CD8-positive, alpha-beta memory T cell (primary cell): ENCODE results near the gene PIK3R3. TPM values are rescaled to one million over a fixed set of nuclear protein-coding genes. Genes with fewer than 3 reads are reported as not detected.

ENCODE experiments used
- CTCF ChIA-PET: fragments of 350-600 bp; sonication (Branson Sonifier 250); formaldehyde crosslinking; loops from one replicate; lab custom pipeline; 2021; ENCODE audit warnings: antibody characterized with exemption; lab: Charles Lee
- POLR2A ChIA-PET: fragments of 350-600 bp; sonication (Branson Sonifier 250); formaldehyde crosslinking; loops from one replicate; lab custom pipeline; 2021; ENCODE audit warnings: antibody characterized with exemption; lab: Charles Lee
- DNase-seq, 5 donors: peaks; one replicate each; pipeline versions ENCODE4 v3.0.0 to v3.0.0-alpha.2; 2020 to 2022; ENCODE audit warnings: mixed read lengths in 1 of 5
- H3K27ac ChIP-seq: one replicate; pipeline ENCODE4 v1.7.0; 2013; ENCODE audit warnings: low read depth, mild to moderate bottlenecking, low read length, moderate library complexity
- H3K27me3 ChIP-seq: 2 replicates; pipeline ENCODE4 v1.7.0; 2013; ENCODE audit warnings: low read length, mild to moderate bottlenecking; ENCODE audit not compliant: insufficient read depth, poor library complexity, severe bottlenecking
- H3K36me3 ChIP-seq: 2 replicates; pipeline ENCODE4 v1.7.0; 2013; ENCODE audit warnings: mild to moderate bottlenecking, low read length, moderate library complexity; ENCODE audit not compliant: insufficient read depth
- H3K4me1 ChIP-seq: 2 replicates; pipeline ENCODE4 v1.7.0; 2013; ENCODE audit warnings: mild to moderate bottlenecking, low read length, moderate library complexity; ENCODE audit not compliant: insufficient read depth
- H3K4me3 ChIP-seq: 2 replicates; pipeline ENCODE4 v1.7.0; 2013; ENCODE audit warnings: mild to moderate bottlenecking, low read length
- H3K9me3 ChIP-seq: 2 replicates; pipeline ENCODE4 v1.7.0; 2013; ENCODE audit warnings: mild to moderate bottlenecking, low read length
- H3K27ac Mint-ChIP-seq, 8 donors: one replicate each; pipeline ENCODE4 v1.8.0; 2020 to 2021; ENCODE audit warnings: mixed read lengths in 8 of 8, mild to moderate bottlenecking in 6 of 8, inconsistent platforms in 3 of 8, moderate library complexity in 3 of 8
- H3K27me3 Mint-ChIP-seq, 2 donors: one replicate each; pipeline ENCODE4 v1.8.0; 2020 to 2021; ENCODE audit warnings: mixed read lengths in 2 of 2, mild to moderate bottlenecking in 1 of 2, moderate library complexity in 1 of 2
- H3K36me3 Mint-ChIP-seq, 3 donors: one replicate each; pipeline ENCODE4 v1.8.0; 2020 to 2021; ENCODE audit warnings: mixed read lengths in 3 of 3, inconsistent platforms in 1 of 3, mild to moderate bottlenecking in 1 of 3
- H3K4me1 Mint-ChIP-seq, 3 donors: one replicate each; pipeline ENCODE4 v1.8.0; 2020 to 2021; ENCODE audit warnings: mixed read lengths in 3 of 3, inconsistent platforms in 1 of 3, mild to moderate bottlenecking in 1 of 3
- H3K4me3 Mint-ChIP-seq, 7 donors: one replicate each; pipeline ENCODE4 v1.8.0; 2020 to 2021; ENCODE audit warnings: mixed read lengths in 7 of 7, mild to moderate bottlenecking in 6 of 7, moderate library complexity in 4 of 7, inconsistent platforms in 2 of 7
- H3K9me3 Mint-ChIP-seq, 5 donors: one replicate each; pipeline ENCODE4 v1.8.0; 2020 to 2022; ENCODE audit warnings: mixed read lengths in 5 of 5, mild to moderate bottlenecking in 3 of 5, moderate library complexity in 2 of 5, inconsistent platforms in 1 of 5
- polyA plus RNA-seq: library from polyadenylated mRNA; unstranded; fragments of 300-500 nt; fragmentation: Illumina TruSeq; gene quantifications from one replicate; pipeline ENCODE4 v1.2.3, GENCODE V29; 2021
- total RNA-seq, 2 experiments: library from RNA; stranded (reverse); gene quantifications; one replicate each; pipeline ENCODE4 v1.2.3, GENCODE V29; 2021

The PIK3R3 gene
- total and polyA plus RNA-seq, 3 experiments from 2014 or later: 3.3 to 4.7 (median 4.3) TPM

GRCh38 chr1:46174448-46175231 is 42.2 kb upstream of the PIK3R3 start, which contains the start of gene TSPAN1:
TSS of gene TSPAN1 (plus strand) at chr1:46175087. CDS start at chr1:46181108, 6,021 bp downstream.
- no peaks in the 10 kb centered on the region for H3K4me1 ChIP-seq
- POLR2A ChIA-PET: no interaction called here

GRCh38 chr1:46173361-46173856 is 41.0 kb upstream of the PIK3R3 start:
- H3K4me1 Mint-ChIP-seq: no peaks in the 10 kb centered on the region

More at GRCh38 chr1:46174448-46175231, 42.2 kb upstream of the PIK3R3 start, which contains the start of gene TSPAN1:
- H3K4me1 Mint-ChIP-seq: no peaks in the 10 kb centered on the region
- no peaks in the 10 kb centered on the region for H3K27me3 ChIP-seq
- H3K9me3 Mint-ChIP-seq: no peaks in the 10 kb centered on the region
- no peak within 1 kb of the TSS for H3K27ac Mint-ChIP-seq
- no peaks in the 10 kb centered on the region for H3K36me3 Mint-ChIP-seq
- H3K4me3 ChIP-seq: no peak within 1 kb of the TSS
- H3K27me3 Mint-ChIP-seq: peaks cover 6 to 12% of the 10 kb centered on the region in 2 donors
- CTCF ChIA-PET: interaction anchor here (1.4 to 2.4 kb wide), 2 partner anchors 137 to 141 kb away, joined by 3 to 7 read pairs; no protein-coding TSS in a partner anchor
- no peaks in the 10 kb centered on the region for H3K36me3 ChIP-seq
- H3K27ac ChIP-seq: no peak within 1 kb of the TSS
- no peaks in the 10 kb centered on the region for H3K9me3 ChIP-seq
- H3K4me3 Mint-ChIP-seq: no peak within 1 kb of the TSS
- DNase-seq: no peak

GRCh38 chr1:46172321-46172720 is 39.9 kb upstream of the PIK3R3 start:
- H3K27me3 ChIP-seq: no peaks in the 10 kb centered on the region
- H3K4me1 ChIP-seq: peaks cover 4% of the 10 kb centered on the region
- POLR2A ChIA-PET: no interaction called here
- Mint-ChIP-seq H3K27ac (no peak overlapping the region), H3K4me1 (peaks cover 4 to 8% (median 5%) of the 10 kb centered on the region in 3 donors), H3K9me3 (no peaks in the 10 kb centered on the region), H3K4me3 (no peak overlapping the region), H3K27me3 (peaks cover 11 to 12% of the 10 kb centered on the region in 2 donors), H3K36me3 (no peaks in the 10 kb centered on the region)
- H3K36me3 ChIP-seq: no peaks in the 10 kb centered on the region
- CTCF ChIA-PET: interaction anchor here (0.6 kb wide), 1 partner anchor 98 kb away, joined by 3 read pairs; no protein-coding TSS in a partner anchor
- H3K4me3 ChIP-seq: no peak overlapping the region
- DNase-seq: no peak
- no peaks in the 10 kb centered on the region for H3K9me3 ChIP-seq
- H3K27ac ChIP-seq: no peak overlapping the region

More at GRCh38 chr1:46173361-46173856, 41.0 kb upstream of the PIK3R3 start:
- ChIA-PET POLR2A (no interaction called here), CTCF (interaction anchor here (0.9 to 2.4 kb wide), 2 partner anchors 136 to 137 kb away, joined by 3 to 7 read pairs; no protein-coding TSS in a partner anchor)
- Histone ChIP-seq H3K9me3 (no peaks in the 10 kb centered on the region), H3K4me1 (no peaks in the 10 kb centered on the region), H3K36me3 (no peaks in the 10 kb centered on the region), H3K4me3 (no peak overlapping the region), H3K27me3 (no peaks in the 10 kb centered on the region), H3K27ac (no peak overlapping the region)
- H3K27me3 Mint-ChIP-seq: peaks cover 6 to 12% of the 10 kb centered on the region in 2 donors
- H3K4me3 Mint-ChIP-seq: no peak overlapping the region
- no peak for DNase-seq
- no peaks in the 10 kb centered on the region for H3K9me3 Mint-ChIP-seq
- H3K36me3 Mint-ChIP-seq: no peaks in the 10 kb centered on the region
- H3K27ac Mint-ChIP-seq: no peak overlapping the region

- no peaks in the 10 kb centered on the region for H3K9me3 ChIP-seq
- Mint-ChIP-seq H3K9me3 (no peaks in the 10 kb centered on the region), H3K27ac (peak overlapping the region in 1 of 8 donors; percentile 42), H3K4me3 (no peak overlapping the region), H3K4me1 (peaks cover 5 to 13% (median 8%) of the 10 kb centered on the region in 3 donors), H3K27me3 (peaks cover 11 to 12% of the 10 kb centered on the region in 2 donors), H3K36me3 (no peaks in the 10 kb centered on the region)
- no peaks in the 10 kb centered on the region for H3K36me3 ChIP-seq
- POLR2A ChIA-PET: no interaction called here
- CTCF ChIA-PET: no interaction called here
- H3K4me3 ChIP-seq: no peak overlapping the region
- H3K27ac ChIP-seq: no peak overlapping the region
- peaks cover 7% of the 10 kb centered on the region for H3K4me1 ChIP-seq
- no peak for DNase-seq
- H3K27me3 ChIP-seq: no peaks in the 10 kb centered on the region
These were observed 39.4 kb upstream of the PIK3R3 start for GRCh38 chr1:46171871-46172270.

GRCh38 chr1:46171351-46171750 is 38.9 kb upstream of the PIK3R3 start:
- Mint-ChIP-seq H3K27ac (no peak overlapping the region), H3K27me3 (peaks cover 11 to 12% of the 10 kb centered on the region in 2 donors), H3K4me3 (no peak overlapping the region), H3K36me3 (no peaks in the 10 kb centered on the region), H3K9me3 (no peaks in the 10 kb centered on the region), H3K4me1 (peaks cover 10 to 18% (median 11%) of the 10 kb centered on the region in 3 donors)
- Histone ChIP-seq H3K27ac (no peak overlapping the region), H3K27me3 (no peaks in the 10 kb centered on the region), H3K9me3 (no peaks in the 10 kb centered on the region), H3K4me1 (peaks cover 10% of the 10 kb centered on the region), H3K36me3 (no peaks in the 10 kb centered on the region), H3K4me3 (no peak overlapping the region)
- ChIA-PET CTCF (no interaction called here), POLR2A (no interaction called here)
- no peak for DNase-seq

GRCh38 chr1:46169811-46170454 is 37.5 kb upstream of the PIK3R3 start:
- Mint-ChIP-seq H3K4me1 (peaks cover 11 to 20% (median 13%) of the 10 kb centered on the region in 3 donors), H3K27ac (no peak overlapping the region), H3K4me3 (no peak overlapping the region), H3K9me3 (no peaks in the 10 kb centered on the region), H3K27me3 (peaks cover 11 to 12% of the 10 kb centered on the region in 2 donors), H3K36me3 (no peaks in the 10 kb centered on the region)
- Histone ChIP-seq H3K36me3 (no peaks in the 10 kb centered on the region), H3K27me3 (no peaks in the 10 kb centered on the region), H3K27ac (no peak overlapping the region), H3K4me1 (peaks cover 15% of the 10 kb centered on the region), H3K9me3 (no peaks in the 10 kb centered on the region), H3K4me3 (no peak overlapping the region)
- CTCF ChIA-PET: interaction anchor here (1.3 kb wide), 2 partner anchors 9 to 133 kb away, joined by 5 read pairs; no protein-coding TSS in a partner anchor
- POLR2A ChIA-PET: no interaction called here
- no peak for DNase-seq

GRCh38 chr1:46168477-46168876 is 36.0 kb upstream of the PIK3R3 start:
- ChIA-PET CTCF (interaction anchor here (1.4 kb wide), 1 partner anchor 37 kb away, joined by 3 read pairs; the partner anchor contains the start of gene PIK3R3), POLR2A (no interaction called here)
- H3K4me1 ChIP-seq: peaks cover 15% of the 10 kb centered on the region
- no peak for DNase-seq
- H3K9me3 Mint-ChIP-seq: no peaks in the 10 kb centered on the region
- H3K27me3 ChIP-seq: no peaks in the 10 kb centered on the region
- no peaks in the 10 kb centered on the region for H3K36me3 ChIP-seq
- no peak overlapping the region for H3K4me3 ChIP-seq
- H3K4me1 Mint-ChIP-seq: peaks cover 11 to 20% (median 13%) of the 10 kb centered on the region in 3 donors
- no peaks in the 10 kb centered on the region for H3K9me3 ChIP-seq
- H3K36me3 Mint-ChIP-seq: no peaks in the 10 kb centered on the region
- peak overlapping the region in 1 of 7 donors; percentile 21 for H3K4me3 Mint-ChIP-seq
- H3K27ac ChIP-seq: no peak overlapping the region
- peaks cover 12 to 14% of the 10 kb centered on the region in 2 donors for H3K27me3 Mint-ChIP-seq
- H3K27ac Mint-ChIP-seq: peak overlapping the region in 2 of 8 donors; percentile 17 to 81
